K562 (cell line): Measurements from ENCODE around the gene MBNL2. TPM values are rescaled to one million over a fixed set of nuclear protein-coding genes. Genes with fewer than 3 reads are reported as not detected.

ENCODE experiments used
- ATAC-seq: fragments of 200-7000 bp; cut with Tn5 transposase; 3 replicates; pipeline ENCODE4 v1.9.1; 2020; ENCODE audit warnings: moderate library complexity
- BruUV-seq: library from RNA; stranded (reverse); fragments of 400-500 nt; replicated peaks from 2 replicates; lab custom pipeline; 2021; lab: Mats Ljungman, UMichigan
- CTCF ChIA-PET: fragments of 300-600 bp; formaldehyde crosslinking; extraction: SDS; loops from one replicate; lab custom pipeline; 2021; ENCODE audit warnings: low intra/inter-chr PET ratio; lab: Yijun Ruan, JAX
- POLR2A ChIA-PET: fragments of 300-600, 350-650 bp; sonication (Branson Sonifier 250); formaldehyde crosslinking; extraction: SDS; loops from one replicate; lab custom pipeline; 2021; ENCODE audit warnings: antibody characterized with exemption, inconsistent platforms; lab: Yijun Ruan, JAX
- DNase-seq, 4 experiments: peaks; one replicate each; pipeline versions ENCODE4 v3.0.0 to v3.0.0-alpha.2; 2011 to 2018; ENCODE audit warnings: low spot score in 3 of 4, mixed read lengths in 3 of 4; ENCODE audit errors: extremely low read depth in 1 of 4
- FAIRE-seq: peaks from 2 replicates; lab custom pipeline; 2011; peaks lifted over from hg19 to GRCh38; lab: Jason Lieb, UNC
- H2AFZ ChIP-seq: 2 replicates; pipeline ENCODE4 v1.6.0; 2011; ENCODE audit warnings: low read depth, low read length, control low read depth, inconsistent platforms
- H3K27ac ChIP-seq: fragments of 200-600 bp; 3 replicates; pipeline ENCODE4 v1.8.0; 2011; ENCODE audit warnings: low read depth, mild to moderate bottlenecking, control low read depth, inconsistent platforms, low read length, moderate library complexity, mixed read lengths; ENCODE audit errors: extremely low read depth
- H3K27me3 ChIP-seq, 2 experiments: fragments of 300-600 bp in 1 of 2; 2 replicates in 1 of 2; 3 replicates in 1 of 2; pipeline versions ENCODE4 v1.6.0 to v1.8.0; 2011; ENCODE audit warnings: inconsistent platforms in 2 of 2, low read length in 2 of 2, mild to moderate bottlenecking in 1 of 2, mixed read lengths in 1 of 2, moderate library complexity in 1 of 2; ENCODE audit not compliant: control insufficient read depth in 2 of 2, insufficient read depth in 2 of 2
- H3K36me3 ChIP-seq: fragments of 300-600 bp; 3 replicates; pipeline ENCODE4 v1.8.0; 2011; ENCODE audit warnings: mild to moderate bottlenecking, low read length, inconsistent platforms; ENCODE audit not compliant: control insufficient read depth, insufficient read depth
- H3K4me1 ChIP-seq, 2 experiments: fragments of 200-600 bp in 1 of 2; replicated peaks in 1 of 2; 2 replicates in 1 of 2; 3 replicates in 1 of 2; pipeline versions ENCODE4 v1.5.1 to v1.8.0; 2011; ENCODE audit warnings: inconsistent platforms in 2 of 2, low read length in 2 of 2, mild to moderate bottlenecking in 1 of 2, mixed read lengths in 1 of 2, moderate library complexity in 1 of 2; ENCODE audit not compliant: control insufficient read depth in 2 of 2, insufficient read depth in 2 of 2
- H3K4me2 ChIP-seq: 2 replicates; pipeline ENCODE4 v1.6.1; 2011; ENCODE audit warnings: low read length, control low read depth, inconsistent platforms, mixed read lengths; ENCODE audit not compliant: insufficient read depth
- H3K4me3 ChIP-seq: fragments of 200-600 bp; sonication (generic), shearing (Covaris generic); 2 replicates; pipeline ENCODE4 v1.5.1; 2016; ENCODE audit warnings: control low read depth, inconsistent platforms
- H3K79me2 ChIP-seq: fragments of 200-600 bp; 3 replicates; pipeline ENCODE4 v1.8.0; 2011; ENCODE audit warnings: low read length, inconsistent platforms; ENCODE audit not compliant: control insufficient read depth, insufficient read depth
- H3K9ac ChIP-seq, 2 experiments: 2 replicates each; pipeline versions ENCODE4 v1.6.0 to v1.6.1; 2011; ENCODE audit warnings: low read depth in 2 of 2, low read length in 2 of 2, control low read depth in 1 of 2, inconsistent platforms in 1 of 2, mild to moderate bottlenecking in 1 of 2, mixed read lengths in 1 of 2; ENCODE audit not compliant: insufficient read depth in 1 of 2
- H3K9me1 ChIP-seq: one replicate; pipeline ENCODE4 v1.6.0; 2011; ENCODE audit warnings: inconsistent platforms, mild to moderate bottlenecking, low read length, moderate library complexity; ENCODE audit not compliant: control insufficient read depth, insufficient read depth
- H3K9me3 ChIP-seq: replicated peaks from 2 replicates; pipeline ENCODE4 v1.5.1; 2011; ENCODE audit warnings: low read depth, low read length, inconsistent platforms; ENCODE audit not compliant: control insufficient read depth, insufficient read depth
- H4K20me1 ChIP-seq: replicated peaks from 2 replicates; pipeline ENCODE4 v1.6.1; 2011; ENCODE audit warnings: low read length, inconsistent platforms, mixed read lengths; ENCODE audit not compliant: control insufficient read depth, insufficient read depth
- KDM1A ChIP-seq, 2 experiments: fragments of 450-650 bp; IDR thresholded peaks; 2 replicates each; pipeline ENCODE4 v1.6.1; 2016; ENCODE audit warnings: mild to moderate bottlenecking in 2 of 2
- RAD51 ChIP-seq: fragments of 450-650 bp; IDR thresholded peaks from 2 replicates; pipeline ENCODE4 v1.7.1; 2016; ENCODE audit warnings: low read depth, mild to moderate bottlenecking, borderline replicate concordance
- YY1 ChIP-seq, 3 experiments: IDR thresholded peaks; 2 replicates each; pipeline ENCODE4 v1.6.1; 2011; ENCODE audit warnings: low read length in 2 of 3, mild to moderate bottlenecking in 2 of 3, moderate library complexity in 2 of 3, borderline replicate concordance in 1 of 3, control low read depth in 1 of 3, low read depth in 1 of 3; ENCODE audit not compliant: insufficient read depth in 3 of 3, insufficient replicate concordance in 2 of 3, control insufficient read depth in 1 of 3, insufficient read length in 1 of 3; ENCODE audit errors: extremely low read depth in 1 of 3
- ZMIZ1 ChIP-seq, 2 experiments: fragments of 150-350 bp in 1 of 2; IDR thresholded peaks; 2 replicates each; pipeline ENCODE4 v1.6.1; 2012 to 2016; ENCODE audit warnings: low read depth in 2 of 2, low read length in 2 of 2, mild to moderate bottlenecking in 1 of 2, moderate library complexity in 1 of 2
- WGBS: fragments of 100-300 bp; shearing (Covaris generic); methylation state at CpG from one replicate; pipeline ENCODE4 v1.1.6; 2016; ENCODE audit warnings: low coverage, mixed read lengths; ENCODE audit not compliant: insufficient coverage; ENCODE audit errors: missing lambda C conversion rate; 5-methylcytosine and 5-hydroxymethylcytosine counted together
- in situ Hi-C: fragments of 300-500 bp; cut with MboI; formaldehyde crosslinking; loops from 4 replicates; pipeline ENCODE4 v1.15.0; 2018; ENCODE audit warnings: inconsistent platforms, mixed read lengths
- intact Hi-C: fragments of 100-400 bp; cut with micrococcal nuclease; formaldehyde crosslinking; loops from 2 replicates; pipeline ENCODE4 v1.14.2; 2022
- polyA plus RNA-seq, 8 experiments: library from polyadenylated mRNA; depleted of rRNA in 4 of 8; stranded (reverse) in 5 of 8; unstranded in 3 of 8; fragments of >200 nt; fragmentation: Nextera tagmentation in 2 of 8; fragmentation: Illumina TruSeq in 1 of 8; extraction: Ambion mirVana in 2 of 8; extraction: Trizol in 1 of 8; gene quantifications; 2 replicates each; pipeline versions ENCODE4 v1.2.1 to v1.2.3, GENCODE V29; 2011 to 2014; ENCODE audit warnings: inconsistent platforms in 1 of 8, missing spikeins in 1 of 8
- total RNA-seq, 7 experiments: library from RNA; depleted of rRNA in 6 of 7; stranded (reverse); fragments of >200 nt in 6 of 7; fragmentation: Illumina TruSeq in 2 of 7; extraction: Trizol in 2 of 7; gene quantifications; 2 replicates each; pipeline versions ENCODE4 v1.2.1 to v1.2.3, GENCODE V29; 2011 to 2021; ENCODE audit warnings: low replicate concordance in 1 of 7

Gene MBNL2
- total and polyA plus RNA-seq, 9 of the 15 experiments (the other 6 are each of a cell fraction or from before 2014, with no cell fraction given), result 7.0 to 24.8 (median 13.8) TPM

GRCh38 chr13:97387890-97388289, 165.8 kb downstream of the MBNL2 start:
- Histone ChIP-seq H3K4me2 (no peak overlapping the region), H3K9me1 (no peaks in the 10 kb centered on the region), H3K4me1 (no peaks in the 10 kb centered on the region), H3K27ac (no peak overlapping the region), H4K20me1 (no peaks in the 10 kb centered on the region), H3K9ac (no peak overlapping the region), H2AFZ (no peak overlapping the region), H3K27me3 (no peaks in the 10 kb centered on the region), H3K36me3 (peaks cover 3% of the 10 kb centered on the region; the same call in 1 of the 3 replicates), H3K4me3 (no peak overlapping the region), H3K79me2 (no peaks in the 10 kb centered on the region; the same call in 2 of the 3 replicates), H3K9me3 (no peaks in the 10 kb centered on the region)
- BruUV-seq, result no TSS peak
- WGBS, result 100% methylated on average over 1 of the region's 1 CpG
- TF ChIP-seq RAD51 (no peak), KDM1A (IDR thresholded peaks at IDR 0.05) (no peak), ZMIZ1 (IDR thresholded peaks at IDR 0.05; ENCODE audit: low read depth in 2 of 2, low read length in 2 of 2) (no peak), YY1 (IDR thresholded peaks at IDR 0.05; ENCODE audit: borderline replicate concordance in 1 of 3, control insufficient read depth in 1 of 3, extremely low read depth in 1 of 3, insufficient read depth in 3 of 3, insufficient read length in 1 of 3, insufficient replicate concordance in 2 of 3, low read depth in 1 of 3, low read length in 2 of 3) (no peak)
- in situ Hi-C loops, result no loop called here
- CTCF ChIA-PET, result no interaction called here
- no peak for DNase-seq
- POLR2A ChIA-PET, result no interaction called here
- intact Hi-C loops, result no loop called here
- no peak for ATAC-seq
- no peak for FAIRE-seq
